Activated CD4-positive, alpha-beta T cell treated with anti-CD3 and anti-CD28 coated beads for 48 hours (primary cell): Measurements from ENCODE around the gene GPR17.

Experiments
- DNase-seq: peaks from one replicate; pipeline ENCODE4 v3.0.0-alpha.2; 2020

GPR17 gene

GRCh38 chr2:127645395-127646291, at the start of gene GPR17:
Gene GPR17, plus strand, starts transcription at chr2:127646153. Its CDS starts 4,583 bp downstream, at chr2:127650736.
- no peak for DNase-seq

- no peak for DNase-seq
These were observed 49.5 kb upstream of the GPR17 start for GRCh38 chr2:127596311-127597045.

DNA sequence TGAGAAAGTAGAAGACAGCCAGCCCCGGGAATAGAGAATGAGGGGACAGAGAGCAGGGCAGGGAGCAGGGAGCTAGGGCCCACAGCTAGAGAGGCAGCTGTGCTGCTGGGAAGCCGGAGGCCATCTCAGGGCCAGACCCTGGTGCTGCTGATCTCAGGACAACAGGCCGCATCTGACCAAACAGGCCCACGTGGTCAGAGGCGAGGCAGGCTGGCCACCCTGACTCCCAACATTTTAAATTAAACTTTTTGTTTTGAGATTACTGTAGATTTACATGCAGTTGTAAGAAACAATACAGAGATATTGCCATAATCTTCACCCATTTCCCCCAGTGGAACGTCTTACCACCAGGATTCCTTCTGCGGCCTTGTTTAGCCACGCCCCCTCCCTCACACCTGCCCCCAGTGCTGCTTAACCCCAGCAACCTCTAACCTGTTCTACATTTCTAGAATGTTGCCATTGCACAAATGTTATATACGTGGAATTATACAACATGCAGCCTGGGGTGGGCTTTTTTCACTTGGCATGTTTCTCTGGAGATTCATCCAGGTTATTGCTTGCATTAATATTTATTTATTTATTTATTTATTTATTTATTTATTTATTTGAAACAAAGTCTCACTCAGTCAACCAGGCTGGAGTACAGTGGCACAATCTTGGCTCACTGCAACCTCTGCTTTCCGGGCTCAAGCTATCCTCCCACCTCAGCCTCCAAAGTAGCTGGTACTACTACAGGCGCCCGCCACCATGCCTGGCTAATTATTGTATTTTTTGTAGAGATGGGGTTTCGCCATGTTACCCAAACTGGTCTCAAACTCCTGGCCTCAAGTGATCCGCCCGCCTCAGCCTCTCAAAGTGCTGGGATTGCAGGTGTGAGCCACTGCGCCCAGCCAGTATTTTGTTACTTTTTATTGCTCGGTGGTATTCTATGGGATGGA, 48.6 kb upstream of the GPR17 start:
- no peak for DNase-seq

- DNase-seq, result no peak
These were observed 48.0 kb upstream of the GPR17 start for GRCh38 chr2:127597984-127598380.

GRCh38 chr2:127598711-127599110, 47.2 kb upstream of the GPR17 start:
- no peak for DNase-seq

- DNase-seq, result no peak
These were observed 46.7 kb upstream of the GPR17 start for GRCh38 chr2:127599211-127599610.

DNA sequence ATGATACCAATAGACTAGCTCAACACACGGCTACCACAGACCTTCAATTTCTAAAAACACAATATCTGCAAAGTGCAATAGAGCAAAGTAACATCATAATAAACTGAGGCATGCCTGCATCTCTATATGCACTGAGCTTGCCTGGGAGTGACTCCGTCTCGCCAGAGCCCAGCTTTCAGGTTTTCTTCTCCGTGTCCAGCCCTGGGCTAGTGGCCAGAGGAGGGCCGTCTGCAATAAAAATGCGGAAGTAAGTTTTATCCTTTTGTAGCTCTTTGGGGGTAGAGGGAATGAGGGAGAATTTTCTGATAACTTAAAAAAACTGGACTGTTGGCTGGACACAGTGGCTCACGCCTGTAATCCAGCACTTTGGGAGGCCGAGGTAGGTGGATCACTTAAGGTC, 41.0 kb upstream of the GPR17 start:
- no peak for DNase-seq

- no peak for DNase-seq
These were observed 40.2 kb upstream of the GPR17 start for GRCh38 chr2:127605691-127606263.

GRCh38 chr2:127606625-127607398, 39.1 kb upstream of the GPR17 start:
- no peak for DNase-seq

- DNase-seq, result no peak
These were observed 38.5 kb upstream of the GPR17 start for GRCh38 chr2:127607399-127607908.

DNA sequence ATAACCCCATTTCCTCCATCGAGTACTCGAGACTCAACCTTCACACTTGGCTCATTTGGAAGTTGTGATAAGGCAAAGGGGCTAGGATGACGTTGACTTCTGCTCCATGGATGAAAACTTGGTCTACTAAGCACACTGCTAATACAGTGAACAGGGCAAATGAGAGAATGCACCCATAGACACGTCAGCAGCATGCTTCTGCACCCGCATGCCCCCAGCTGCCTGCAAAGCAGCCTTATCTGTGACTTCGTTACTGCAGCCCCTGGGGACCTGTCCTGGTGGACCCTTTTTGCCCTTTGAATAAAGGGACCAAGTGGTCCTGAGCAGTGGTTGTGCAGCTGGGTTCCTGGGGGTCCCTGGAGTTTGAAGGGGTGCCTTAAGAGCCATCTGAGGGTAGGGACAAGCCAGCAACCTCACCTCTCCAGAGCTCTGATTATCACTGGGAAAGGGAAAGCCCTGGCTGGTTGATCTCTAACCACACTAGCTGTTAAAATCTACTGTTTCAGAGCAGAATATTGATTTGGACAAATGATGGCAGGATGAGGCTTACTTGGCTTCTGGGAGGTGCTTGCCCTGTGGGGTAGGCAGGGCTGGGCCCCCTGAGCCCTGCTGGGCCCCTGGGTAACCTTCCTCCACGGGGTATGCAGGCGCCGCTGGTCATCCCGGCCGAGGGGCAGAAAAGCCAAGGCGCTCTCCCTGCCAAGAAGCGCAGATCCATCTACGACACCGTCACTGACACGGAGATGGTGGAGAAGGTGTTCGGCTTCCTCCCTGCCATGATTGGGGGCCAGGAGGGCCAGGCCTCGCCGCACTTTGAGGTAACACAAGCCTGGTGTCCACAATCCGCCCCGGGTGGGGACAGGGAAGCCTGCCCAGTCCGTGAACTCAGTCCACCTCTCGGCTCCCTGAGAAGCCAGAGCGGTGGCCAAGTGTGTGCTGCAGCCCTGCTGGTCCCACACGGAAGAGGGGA, 37.6 kb upstream of the GPR17 start:
- no peak for DNase-seq

GRCh38 chr2:127609031-127609751, 36.8 kb upstream of the GPR17 start:
- no peak for DNase-seq

- no peak for DNase-seq
These were observed 36.1 kb upstream of the GPR17 start for GRCh38 chr2:127609818-127610217.

- DNase-seq, result no peak
These were observed 35.4 kb upstream of the GPR17 start for GRCh38 chr2:127610561-127610960.

- DNase-seq, result no peak
These were observed 34.7 kb upstream of the GPR17 start for GRCh38 chr2:127611076-127611925.

DNA sequence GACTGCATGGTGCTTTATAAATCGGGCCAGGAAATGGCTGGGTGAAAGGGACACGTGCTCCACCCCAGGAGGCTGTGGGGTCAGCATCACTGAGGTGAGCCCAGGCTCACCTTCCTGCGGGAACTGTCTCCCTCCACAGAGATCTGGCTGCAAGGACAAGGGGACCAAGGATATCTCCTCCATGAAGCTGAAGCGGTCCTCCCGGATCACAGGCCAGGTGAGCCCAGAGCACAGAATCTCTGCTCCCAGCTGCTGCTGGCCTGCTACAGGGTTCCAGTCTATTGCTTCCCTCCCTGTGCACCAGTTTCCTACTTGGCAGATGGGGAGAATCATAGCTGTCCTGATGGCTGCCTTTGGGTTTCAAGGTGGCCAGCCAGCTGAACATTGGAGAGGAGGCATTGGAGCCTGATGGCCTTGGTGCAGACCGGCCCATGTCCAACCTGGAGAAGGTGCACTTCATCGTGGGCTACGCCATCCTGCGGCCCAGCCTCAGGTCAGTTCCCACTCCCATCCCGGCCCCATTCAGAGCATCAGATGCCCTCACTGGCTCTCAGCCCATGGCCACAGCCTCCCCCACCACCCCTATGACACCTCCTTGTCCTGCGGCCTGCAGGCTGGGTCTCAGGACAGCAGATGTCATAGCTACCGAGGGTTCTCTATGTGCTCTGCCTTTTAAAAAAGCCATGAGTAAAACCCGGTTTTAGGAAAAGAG, 33.7 kb upstream of the GPR17 start:
- DNase-seq, result no peak

- DNase-seq, result no peak
These were observed 31.7 kb upstream of the GPR17 start for GRCh38 chr2:127614246-127614645.

DNA sequence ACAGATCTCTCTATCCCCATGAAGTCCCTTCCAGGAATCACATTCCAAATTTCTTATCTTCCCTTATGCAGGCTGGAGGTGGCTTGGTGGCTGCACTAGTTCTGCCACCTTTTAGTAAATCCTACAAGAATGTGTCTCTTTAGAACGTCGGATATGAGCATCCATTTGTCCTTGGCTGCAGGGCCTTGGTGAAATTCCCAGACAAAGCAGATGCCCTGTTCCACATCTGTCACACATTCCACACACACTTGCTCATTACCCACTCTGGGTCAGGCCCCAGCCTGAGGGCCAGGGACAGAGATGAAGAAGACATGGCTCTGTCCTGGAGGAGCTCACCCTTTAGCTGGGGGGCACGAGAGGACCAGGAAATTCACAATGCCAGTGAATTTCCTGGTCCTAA, 31.2 kb upstream of the GPR17 start:
- DNase-seq, result no peak
